ENCODE measurements around the gene USP32.

Gene USP32

DNA sequence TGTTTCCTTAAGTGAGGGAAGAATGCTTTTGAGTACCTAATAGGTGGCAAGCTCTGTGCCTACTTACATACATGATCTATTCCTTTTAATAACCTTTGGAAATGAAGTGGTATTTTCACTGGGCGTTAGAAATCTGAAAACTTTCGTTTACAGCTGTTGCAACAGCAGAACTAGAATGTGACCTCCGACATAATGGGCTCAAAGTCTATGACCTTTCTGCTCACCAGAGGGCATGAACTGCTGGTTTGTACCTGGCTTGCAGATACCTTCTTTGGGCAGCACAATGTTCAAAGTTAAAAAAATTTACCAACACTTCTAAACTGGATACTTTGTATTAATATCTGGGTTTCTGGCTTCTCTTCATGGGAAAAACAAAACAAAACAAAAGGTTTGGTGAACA lies 217.9 kb downstream of the USP32 start:
- in situ Hi-C loops (cut with HindIII; ENCODE audit: low sequenced_read_pairs), result no loop called here
- TF ChIP-seq, protein P1, sequence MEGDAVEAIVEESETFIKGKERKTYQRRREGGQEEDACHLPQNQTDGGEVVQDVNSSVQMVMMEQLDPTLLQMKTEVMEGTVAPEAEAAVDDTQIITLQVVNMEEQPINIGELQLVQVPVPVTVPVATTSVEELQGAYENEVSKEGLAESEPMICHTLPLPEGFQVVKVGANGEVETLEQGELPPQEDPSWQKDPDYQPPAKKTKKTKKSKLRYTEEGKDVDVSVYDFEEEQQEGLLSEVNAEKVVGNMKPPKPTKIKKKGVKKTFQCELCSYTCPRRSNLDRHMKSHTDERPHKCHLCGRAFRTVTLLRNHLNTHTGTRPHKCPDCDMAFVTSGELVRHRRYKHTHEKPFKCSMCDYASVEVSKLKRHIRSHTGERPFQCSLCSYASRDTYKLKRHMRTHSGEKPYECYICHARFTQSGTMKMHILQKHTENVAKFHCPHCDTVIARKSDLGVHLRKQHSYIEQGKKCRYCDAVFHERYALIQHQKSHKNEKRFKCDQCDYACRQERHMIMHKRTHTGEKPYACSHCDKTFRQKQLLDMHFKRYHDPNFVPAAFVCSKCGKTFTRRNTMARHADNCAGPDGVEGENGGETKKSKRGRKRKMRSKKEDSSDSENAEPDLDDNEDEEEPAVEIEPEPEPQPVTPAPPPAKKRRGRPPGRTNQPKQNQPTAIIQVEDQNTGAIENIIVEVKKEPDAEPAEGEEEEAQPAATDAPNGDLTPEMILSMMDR (IDR thresholded peaks at IDR 0.05; ENCODE audit: low read depth, low read length), result no peak
- H3K4me3 ChIP-seq (ENCODE audit: low read depth, low read length), result no peak overlapping the region
- no peak for DNase-seq (ENCODE audit: low read depth, low spot score)

DNA sequence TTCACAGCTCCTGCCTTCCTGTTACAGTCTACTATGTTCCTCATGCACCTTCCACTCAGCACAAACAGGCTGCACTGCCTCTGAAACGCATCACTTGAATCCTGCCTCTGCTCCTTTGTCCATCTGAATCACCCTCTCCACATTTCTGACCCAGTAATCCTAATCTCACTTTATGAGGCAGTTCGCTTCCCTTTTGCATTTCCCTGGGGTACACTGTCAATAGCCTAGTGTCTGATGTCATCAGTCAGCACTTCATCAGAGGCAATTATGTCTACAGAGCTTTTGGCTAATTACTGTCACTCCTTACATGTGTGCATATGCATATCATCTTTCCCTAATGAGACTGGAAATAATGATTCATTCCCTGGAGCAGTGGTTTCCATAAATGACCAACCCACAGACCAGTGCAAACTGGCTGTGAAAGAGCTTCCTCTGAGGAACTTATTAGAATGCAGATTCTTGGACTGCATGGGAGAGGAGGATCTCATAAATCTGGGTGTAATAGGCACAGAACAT lies 218.6 kb downstream of the USP32 start:
- in situ Hi-C loops (cut with HindIII; ENCODE audit: low sequenced_read_pairs), result no loop called here
- TF ChIP-seq, protein P1 (IDR thresholded peaks at IDR 0.05; ENCODE audit: low read depth, low read length), result no peak
- peak; percentile 14 for DNase-seq (ENCODE audit: low read depth, low spot score)

DNA sequence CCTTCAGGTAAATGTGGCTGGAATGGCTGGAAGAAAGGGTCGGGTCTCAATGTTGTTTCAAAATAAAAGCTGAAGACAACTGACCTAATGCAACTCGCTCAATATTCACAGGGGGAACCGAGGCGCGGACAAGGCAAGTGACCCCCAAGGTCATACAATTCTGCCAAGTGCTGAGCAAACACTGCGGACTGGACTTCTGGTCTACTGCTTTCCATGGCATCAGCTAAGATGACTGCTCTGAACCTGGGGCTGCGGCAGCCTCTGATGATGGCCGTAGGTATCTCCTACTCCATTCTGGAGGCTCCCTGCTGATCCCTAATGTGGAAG lies 220.2 kb downstream of the USP32 start:
- in situ Hi-C loops (cut with HindIII; ENCODE audit: low sequenced_read_pairs), result no loop called here
- DNase-seq (ENCODE audit: low read depth, low spot score), result no peak
- no peak overlapping the region for H3K4me3 ChIP-seq (ENCODE audit: low read depth, low read length)
- TF ChIP-seq, protein P1 (IDR thresholded peaks at IDR 0.05; ENCODE audit: low read depth, low read length), result no peak

More for the DNA sequence above, 218.6 kb downstream of the USP32 start:
- H3K4me3 ChIP-seq (ENCODE audit: low read depth, low read length), result no peak overlapping the region

DNA sequence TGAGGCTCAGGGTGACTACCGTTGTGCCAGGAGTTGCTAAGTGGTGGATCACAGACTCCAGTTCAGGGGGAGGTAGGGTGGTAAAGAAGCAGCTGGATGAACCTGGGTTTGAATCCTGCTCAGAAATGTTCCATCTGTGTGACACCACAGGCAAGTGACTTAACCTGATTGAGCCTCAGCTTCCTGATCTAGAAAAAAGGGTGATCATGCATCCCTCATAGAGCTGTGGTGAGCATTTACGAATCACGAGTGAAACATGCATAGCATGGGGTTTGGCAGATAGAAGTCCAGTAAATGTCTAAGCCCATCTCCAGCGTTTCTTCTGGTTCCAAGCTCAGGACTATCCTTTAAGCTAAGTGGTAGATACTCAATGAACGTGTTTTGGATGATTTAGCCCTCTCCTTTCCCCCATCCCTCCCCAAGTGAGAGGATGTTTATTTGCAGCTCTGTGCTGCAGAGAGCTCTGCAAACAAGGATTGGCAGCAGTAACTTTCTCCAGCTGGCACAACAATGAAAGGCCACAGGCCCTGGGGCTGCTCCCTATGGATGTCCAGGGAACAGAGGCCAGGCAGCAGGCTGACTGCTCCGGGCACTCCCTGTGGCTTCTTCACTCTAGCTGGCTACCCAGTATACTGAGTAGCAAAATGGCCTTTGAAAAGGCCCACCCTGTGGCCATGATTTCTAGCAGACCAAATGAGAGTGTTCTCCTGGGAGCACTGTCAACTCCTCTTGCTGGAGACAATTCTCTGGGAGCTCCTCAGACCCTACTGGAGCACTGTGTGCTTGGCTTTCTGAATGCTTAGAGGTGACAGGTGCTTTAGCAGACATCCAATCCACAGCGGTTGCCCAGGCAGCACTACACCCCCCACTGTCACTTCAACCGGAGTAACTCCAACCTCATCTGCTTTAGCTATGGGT lies 220.8 kb downstream of the USP32 start:
- DNase-seq (ENCODE audit: low read depth, low spot score), result no peak
- TF ChIP-seq, protein P1 (IDR thresholded peaks at IDR 0.05; ENCODE audit: low read depth, low read length), result no peak
- in situ Hi-C loops (cut with HindIII; ENCODE audit: low sequenced_read_pairs), result no loop called here
- no peak overlapping the region for H3K4me3 ChIP-seq (ENCODE audit: low read depth, low read length)

DNA sequence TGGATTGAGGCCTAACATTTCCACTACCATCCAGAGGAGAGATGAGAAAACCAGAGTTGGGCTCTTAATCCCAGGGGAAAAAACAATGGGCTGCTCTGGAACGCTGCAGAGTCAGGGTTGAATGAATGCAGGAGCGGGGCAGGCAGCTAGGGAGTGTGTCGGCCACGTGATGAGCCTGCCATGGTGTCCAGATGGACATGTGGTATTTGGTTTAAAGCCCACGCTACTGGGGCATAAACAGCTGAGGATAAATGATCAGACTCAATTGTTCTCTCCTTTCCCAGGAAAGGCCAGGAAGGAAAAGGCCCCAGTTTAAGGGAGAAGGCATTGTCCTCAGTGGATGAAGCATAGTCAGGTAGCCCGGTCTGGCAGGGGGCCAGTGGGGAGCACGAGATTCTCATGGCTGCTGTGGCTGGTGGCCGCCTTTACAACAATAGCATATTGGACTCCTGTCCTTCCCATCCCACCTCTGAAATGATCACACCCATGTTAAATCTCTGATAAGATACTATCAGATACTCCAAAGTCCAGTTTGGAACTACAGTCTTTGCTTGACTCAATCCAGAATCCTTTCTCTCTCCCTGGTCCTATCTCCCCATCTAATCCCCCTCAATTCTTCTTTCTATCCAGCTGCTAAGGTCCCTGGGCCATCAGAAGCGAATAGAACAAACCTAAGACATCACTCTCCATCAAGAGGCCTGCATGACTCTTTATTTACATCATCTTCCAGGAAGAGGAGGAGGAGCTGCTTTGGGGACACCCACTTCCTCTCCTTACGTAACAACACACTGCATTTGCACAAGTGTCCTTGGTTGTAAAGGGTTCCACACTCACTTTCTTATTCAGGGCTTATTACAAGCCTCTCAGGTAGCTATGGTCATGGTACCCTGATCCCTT lies 221.8 kb downstream of the USP32 start:
- DNase-seq (ENCODE audit: low read depth, low spot score), result no peak
- no peak overlapping the region for H3K4me3 ChIP-seq (ENCODE audit: low read depth, low read length)
- in situ Hi-C loops (cut with HindIII; ENCODE audit: low sequenced_read_pairs), result no loop called here
- TF ChIP-seq, protein P1 (IDR thresholded peaks at IDR 0.05; ENCODE audit: low read depth, low read length), result no peak

DNA sequence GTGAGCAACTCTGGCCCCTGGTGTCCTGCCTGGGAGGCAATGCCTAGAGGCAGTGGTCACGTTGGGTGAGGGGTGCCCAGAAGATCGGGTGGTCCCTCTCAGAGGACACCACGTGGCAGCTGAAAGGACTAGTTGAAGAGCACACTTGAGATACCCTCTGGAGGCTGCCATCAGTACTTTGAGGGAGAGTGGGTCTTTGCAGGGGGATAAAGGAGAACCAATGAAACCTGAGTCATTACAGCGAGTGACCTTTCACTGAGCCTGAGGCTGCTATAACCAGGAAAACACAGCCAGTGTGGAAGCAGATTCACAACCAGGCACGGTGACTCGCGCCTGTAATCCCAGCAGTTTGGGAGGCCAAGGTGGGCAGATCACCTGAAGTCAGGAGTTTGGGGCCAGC lies 223.3 kb downstream of the USP32 start:
- no peak overlapping the region for H3K4me3 ChIP-seq (ENCODE audit: low read depth, low read length)
- TF ChIP-seq, protein P1 (IDR thresholded peaks at IDR 0.05; ENCODE audit: low read depth, low read length), result no peak
- in situ Hi-C loops (cut with HindIII; ENCODE audit: low sequenced_read_pairs), result no loop called here
- DNase-seq (ENCODE audit: low read depth, low spot score), result no peak

All from astrocyte of the spinal cord (primary cell).